ENCODE measurements around the gene MAST3.

GRCh38 chr19:18122424-18122823, 24.8 kb downstream of the MAST3 start:
- TF ChIP-seq CTCF (IDR thresholded peaks at IDR 0.05 in 4 of 5, conservative IDR thresholded peaks at IDR 0.05 in 1 of 5) (no peak), POLR2A (IDR thresholded peaks at IDR 0.05) (no peak)
